Vagina (tissue), 2 donors: ENCODE measurements around the gene URB1. TPM values are rescaled to one million over a fixed set of nuclear protein-coding genes. Genes with fewer than 3 reads are reported as not detected.

Experiments used
- DNase-seq, 2 donors: peaks; one replicate each; pipeline ENCODE4 v3.0.0-alpha.2; 2017; ENCODE audit errors: extremely low spot score in 2 of 2
- H3K27ac ChIP-seq: fragments of 200-600 bp; sonication (generic); one replicate; pipeline ENCODE4 v1.5.1; 2019
- H3K27me3 ChIP-seq: fragments of 200-600 bp; sonication (generic); one replicate; pipeline ENCODE4 v1.5.1; 2019
- H3K36me3 ChIP-seq, 2 donors: fragments of 200-600 bp; sonication (generic); one replicate each; pipeline ENCODE4 v1.5.1; 2017 to 2019
- H3K4me1 ChIP-seq: fragments of 200-600 bp; sonication (generic); one replicate; pipeline ENCODE4 v1.5.1; 2019
- H3K4me3 ChIP-seq, 2 donors: fragments of 200-600 bp; sonication (generic); 1 replicate in 1 of 2; 2 replicates in 1 of 2; pipeline ENCODE4 v1.5.1; 2016 to 2019
- H3K9me3 ChIP-seq: fragments of 200-600 bp; sonication (generic); one replicate; pipeline ENCODE4 v1.5.1; 2019
- CTCF ChIP-seq, 3 experiments: fragments of 450-650 bp in 2 of 3; fragments of 200-600 bp in 1 of 3; sonication (generic) in 1 of 3; IDR thresholded peaks; one replicate each; pipeline ENCODE4 v1.5.1; 2017 to 2019; ENCODE audit warnings: antibody characterized with exemption in 3 of 3, mild to moderate bottlenecking in 2 of 3, moderate library complexity in 2 of 3
- POLR2A ChIP-seq, 2 donors: fragments of 450-650 bp; IDR thresholded peaks; one replicate each; pipeline ENCODE4 v1.6.1; 2017; ENCODE audit warnings: antibody characterized with exemption in 2 of 2, mild to moderate bottlenecking in 2 of 2, moderate library complexity in 2 of 2
- POLR2AphosphoS5 ChIP-seq, 2 donors: sonication (generic); formaldehyde crosslinking; IDR thresholded peaks; one replicate each; pipeline ENCODE4 v1.9.0; 2017; ENCODE audit warnings: antibody characterized with exemption in 2 of 2, mild to moderate bottlenecking in 2 of 2, low read depth in 1 of 2; ENCODE audit not compliant: insufficient read depth in 1 of 2
- intact Hi-C: fragments of 100-400 bp; cut with DNase I; formaldehyde crosslinking; loops from one replicate; pipeline ENCODE4 v1.15.1; 2023
- total RNA-seq: library from RNA; depleted of rRNA; stranded (reverse); fragments of >200 nt; gene quantifications from one replicate; pipeline ENCODE4 v1.2.3, GENCODE V29; 2016

The URB1 gene
- total RNA-seq, 1 donor from 2014 or later = 23.8 TPM

- Histone ChIP-seq H3K27me3 (no peaks in the 10 kb centered on the region), H3K9me3 (no peaks in the 10 kb centered on the region), H3K36me3 (peaks cover 4 to 68% of the 10 kb centered on the region in 2 donors), H3K4me3 (no peak overlapping the region), H3K27ac (no peak overlapping the region), H3K4me1 (no peaks in the 10 kb centered on the region)
- TF ChIP-seq POLR2AphosphoS5 (IDR thresholded peaks at IDR 0.05; ENCODE audit: insufficient read depth in 1 of 2, low read depth in 1 of 2) (no peak), POLR2A (IDR thresholded peaks at IDR 0.05) (no peak), CTCF (IDR thresholded peaks at IDR 0.05) (no peak)
- intact Hi-C loops = no loop called here
- DNase-seq = no peak
Measured at GRCh38 chr21:32336711-32337110, 56.1 kb downstream of the URB1 start.

GRCh38 chr21:32335601-32336575 lies 56.9 kb downstream of the URB1 start:
- peak in 1 of 2 donors; percentile 69 for DNase-seq
- no peak overlapping the region for H3K27ac ChIP-seq
- intact Hi-C loops = no loop called here
- peaks cover 4 to 62% of the 10 kb centered on the region in 2 donors for H3K36me3 ChIP-seq
- no peak overlapping the region for H3K4me3 ChIP-seq
- no peak for TF ChIP-seq POLR2AphosphoS5 (IDR thresholded peaks at IDR 0.05; ENCODE audit: insufficient read depth in 1 of 2, low read depth in 1 of 2)
- TF ChIP-seq POLR2A (IDR thresholded peaks at IDR 0.05) = no peak
- no peak for TF ChIP-seq CTCF (IDR thresholded peaks at IDR 0.05)
- no peaks in the 10 kb centered on the region for H3K27me3 ChIP-seq
- no peaks in the 10 kb centered on the region for H3K9me3 ChIP-seq
- no peaks in the 10 kb centered on the region for H3K4me1 ChIP-seq

GRCh38 chr21:32334980-32335531 lies 57.8 kb downstream of the URB1 start:
- TF ChIP-seq POLR2A (IDR thresholded peaks at IDR 0.05) (no peak), POLR2AphosphoS5 (IDR thresholded peaks at IDR 0.05; ENCODE audit: insufficient read depth in 1 of 2, low read depth in 1 of 2) (no peak), CTCF (IDR thresholded peaks at IDR 0.05) (no peak)
- no peak overlapping the region for H3K27ac ChIP-seq
- intact Hi-C loops = no loop called here

GRCh38 chr21:32333953-32334673 lies 58.7 kb downstream of the URB1 start:
- H3K27ac ChIP-seq = no peak overlapping the region
- peaks cover 0 to 52% of the 10 kb centered on the region in 2 donors for H3K36me3 ChIP-seq
- H3K4me3 ChIP-seq = no peak overlapping the region
- intact Hi-C loops = no loop called here
- no peak for TF ChIP-seq POLR2A (IDR thresholded peaks at IDR 0.05)
- no peak for TF ChIP-seq CTCF (IDR thresholded peaks at IDR 0.05)
- TF ChIP-seq POLR2AphosphoS5 (IDR thresholded peaks at IDR 0.05; ENCODE audit: insufficient read depth in 1 of 2, low read depth in 1 of 2) = no peak
- no peak for DNase-seq
- no peaks in the 10 kb centered on the region for H3K4me1 ChIP-seq
- H3K9me3 ChIP-seq = no peaks in the 10 kb centered on the region
- no peaks in the 10 kb centered on the region for H3K27me3 ChIP-seq

More at GRCh38 chr21:32334980-32335531, 57.8 kb downstream of the URB1 start:
- peaks cover 1 to 56% of the 10 kb centered on the region in 2 donors for H3K36me3 ChIP-seq
- H3K4me1 ChIP-seq = no peaks in the 10 kb centered on the region
- no peaks in the 10 kb centered on the region for H3K9me3 ChIP-seq
- H3K27me3 ChIP-seq = no peaks in the 10 kb centered on the region
- no peak overlapping the region for H3K4me3 ChIP-seq
- no peak for DNase-seq
